GM18507 (cell line): Measurements from ENCODE around the gene HSPA1L.

Experiments
- DNase-seq: peaks from one replicate; pipeline ENCODE4 v3.0.0; 2011; ENCODE audit warnings: low read depth; ENCODE audit not compliant: insufficient read length; ENCODE audit errors: extremely low spot score
- FAIRE-seq: peaks from 2 replicates; lab custom pipeline; 2011; peaks lifted over from hg19 to GRCh38; lab: Jason Lieb, UNC

The HSPA1L gene

DNA sequence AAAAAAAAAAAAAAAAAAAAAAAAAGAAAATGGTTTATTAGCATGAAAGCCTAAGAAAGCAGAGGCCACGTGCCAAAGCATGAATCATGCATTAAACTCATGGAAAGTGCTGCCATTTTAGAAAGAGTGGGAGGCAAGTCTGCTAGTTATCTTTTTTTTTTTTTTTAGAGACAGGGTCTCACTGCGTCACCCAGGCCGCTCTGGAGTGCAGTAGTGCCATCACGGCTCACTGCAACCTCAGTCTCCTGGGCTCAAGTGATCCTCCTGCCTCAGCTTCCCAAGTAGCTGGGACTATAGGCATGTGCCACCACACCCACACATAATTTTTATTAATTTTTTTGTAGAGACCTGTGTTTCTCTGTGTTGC is 43.1 kb downstream of the HSPA1L start:
- FAIRE-seq (no peak), DNase-seq (no peak)

GRCh38 chr6:31770860-31771259 is 44.2 kb downstream of the HSPA1L start:
- FAIRE-seq (no peak), DNase-seq (no peak)

DNA sequence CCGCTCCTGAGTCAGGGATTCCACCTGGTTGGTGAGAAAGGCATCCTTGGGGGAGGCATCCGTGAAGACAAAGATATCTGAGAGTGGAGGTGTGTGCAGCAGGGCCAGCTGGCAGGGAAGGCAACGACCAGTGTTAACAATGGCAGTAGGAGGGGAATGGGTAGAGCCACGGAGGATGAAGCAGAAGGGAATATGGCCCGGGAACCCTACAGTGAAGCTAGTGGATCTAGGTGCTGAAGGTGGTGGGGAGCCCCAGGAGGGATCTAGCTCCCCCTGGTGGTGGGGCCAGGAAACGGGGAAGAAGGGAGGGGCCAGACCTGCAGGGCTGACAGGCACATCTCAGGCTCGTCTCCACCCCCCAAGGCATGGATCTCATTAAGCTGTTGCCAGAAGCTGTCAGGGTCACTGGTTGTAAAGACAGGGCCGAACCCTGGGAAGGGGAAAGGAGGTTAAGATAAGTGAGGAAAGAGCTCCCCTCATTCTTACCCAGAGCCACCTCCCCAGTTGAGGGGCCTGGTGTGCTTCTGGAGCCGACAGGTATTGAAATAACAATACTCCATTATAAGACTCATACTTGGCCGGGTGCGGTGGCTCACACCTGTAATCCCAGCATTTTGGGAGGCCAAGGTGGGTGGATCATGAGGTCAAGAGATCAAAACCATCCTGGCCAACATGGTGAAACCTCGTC is 45.3 kb downstream of the HSPA1L start:
- FAIRE-seq (peak; percentile 74), DNase-seq (peak; percentile 80)

- FAIRE-seq (no peak), DNase-seq (no peak)
Observed at GRCh38 chr6:31768363-31769257, 46.5 kb downstream of the HSPA1L start.

DNA sequence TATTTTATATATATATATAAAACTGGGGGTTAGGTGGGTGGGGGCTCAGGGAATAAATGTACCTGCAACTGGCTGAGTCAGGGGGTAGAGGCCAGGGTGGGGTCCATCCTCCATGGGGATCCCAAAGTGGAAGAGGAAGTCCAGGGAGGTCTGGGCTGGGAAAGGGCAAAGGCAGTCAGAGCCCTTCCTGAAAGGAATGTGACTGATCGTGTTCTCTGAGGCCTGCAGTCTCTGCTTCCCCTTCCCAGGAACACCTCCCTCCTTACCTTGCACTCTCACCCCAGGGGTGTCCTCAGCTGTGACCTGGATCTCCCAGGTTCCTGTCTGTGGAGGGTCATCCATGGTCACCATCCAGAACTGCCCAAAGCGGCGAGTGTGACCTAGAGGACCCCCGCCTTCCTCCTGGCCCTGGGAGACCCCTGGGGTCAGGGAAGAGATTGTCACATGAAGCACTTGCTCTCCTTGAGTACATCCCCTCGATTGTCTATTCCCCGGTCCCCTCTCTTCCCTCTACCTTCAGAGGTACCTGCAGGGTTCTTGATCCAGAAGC is 47.9 kb downstream of the HSPA1L start:
- DNase-seq = no peak
- no peak for FAIRE-seq

DNA sequence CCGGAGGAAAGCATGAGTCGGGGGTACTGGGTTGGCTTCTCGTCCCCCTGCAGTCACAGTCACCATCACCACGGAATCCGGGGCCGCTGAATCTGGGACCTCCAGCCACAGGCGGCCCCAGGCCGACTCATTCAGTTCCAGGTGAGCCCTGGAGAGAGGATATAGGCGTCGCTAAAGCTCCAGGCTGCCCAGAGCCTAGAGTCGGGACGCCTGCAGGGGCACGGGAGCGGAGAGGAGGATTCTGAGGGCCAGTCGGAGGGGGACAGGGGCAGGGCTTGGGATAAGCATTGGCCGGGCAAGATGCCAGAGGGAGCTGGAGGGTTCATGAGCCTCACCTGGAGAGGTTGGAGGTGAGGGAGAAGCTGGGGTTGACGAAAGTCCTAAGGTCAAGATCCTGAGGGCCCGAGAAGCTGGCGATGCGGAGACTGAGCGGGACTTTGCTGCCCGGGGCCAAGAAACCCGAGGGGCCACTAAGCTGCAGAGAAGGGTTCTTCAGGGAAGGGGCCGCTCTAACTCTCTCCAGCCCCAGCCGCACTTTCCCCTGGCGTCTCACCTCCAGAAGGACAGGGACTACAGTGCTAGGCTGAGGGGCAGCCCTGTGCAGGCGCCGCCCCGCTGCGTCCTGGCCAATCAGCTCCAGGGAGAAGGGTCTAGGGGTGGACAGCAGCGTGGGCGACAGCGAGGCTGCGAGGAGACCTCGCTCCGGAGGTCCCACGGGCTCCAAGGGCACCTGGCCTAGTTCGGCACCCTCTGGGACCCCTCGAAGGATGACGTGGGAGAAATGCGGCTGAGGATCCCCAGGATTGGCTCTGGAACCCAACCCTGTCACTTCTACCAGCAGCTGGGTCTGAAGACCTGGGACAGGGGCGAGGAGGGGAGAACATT is 48.9 kb downstream of the HSPA1L start:
- FAIRE-seq (no peak), DNase-seq (no peak)

DNA sequence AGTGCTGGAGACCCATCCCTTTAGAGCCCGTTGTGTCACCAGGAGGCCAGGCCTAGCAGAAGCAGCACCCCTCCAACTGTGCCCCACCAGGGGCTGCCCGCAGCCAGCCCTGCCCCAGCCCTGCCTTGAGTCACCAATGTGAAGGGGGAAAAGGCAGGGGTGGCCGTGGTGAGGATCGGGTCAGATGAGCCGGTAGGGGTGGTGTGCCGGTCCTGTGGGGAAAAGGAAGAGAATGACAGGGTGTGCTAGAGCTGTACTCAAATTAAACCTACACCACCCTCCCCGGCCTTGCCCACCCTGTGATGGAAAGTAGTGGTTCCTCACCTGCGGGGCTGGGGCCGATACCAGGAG is 49.5 kb downstream of the HSPA1L start:
- FAIRE-seq (no peak), DNase-seq (no peak)

DNA sequence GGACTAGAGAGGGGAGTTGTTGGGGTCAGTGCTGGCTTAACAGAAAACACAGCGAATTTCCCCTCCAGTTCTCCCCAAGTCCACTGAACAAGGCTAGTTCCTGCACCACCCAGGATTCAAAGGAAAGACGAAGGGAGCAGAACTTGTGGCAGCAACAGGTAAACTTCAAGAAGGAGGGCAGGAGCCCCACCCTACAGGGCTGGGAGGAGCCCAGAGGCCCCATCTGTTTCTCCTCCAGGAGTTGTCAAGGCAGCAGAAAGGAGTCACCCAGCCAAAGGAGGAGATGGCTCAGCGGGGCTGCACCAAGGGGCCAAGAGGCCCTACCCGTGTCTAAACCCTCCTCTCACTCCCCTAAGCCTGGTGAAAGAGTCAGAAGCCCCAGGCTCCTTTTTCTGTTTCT is 50.9 kb downstream of the HSPA1L start:
- FAIRE-seq = no peak
- no peak for DNase-seq

DNA sequence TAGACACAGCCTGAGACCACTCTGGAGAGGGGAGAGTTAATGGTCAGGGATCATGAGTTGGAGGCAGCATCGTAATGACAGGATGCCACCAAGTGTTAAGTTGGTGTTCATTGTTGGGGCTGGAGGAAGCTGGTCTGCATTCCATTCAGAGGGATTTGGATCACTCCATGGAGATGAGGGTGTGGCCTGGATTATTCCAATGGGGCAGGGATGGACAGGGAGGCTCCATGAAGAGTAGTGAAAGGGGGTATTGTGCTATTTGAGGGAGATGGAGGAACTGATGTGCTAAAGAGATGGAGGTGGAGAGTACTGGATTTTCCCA is 51.5 kb downstream of the HSPA1L start:
- DNase-seq (no peak), FAIRE-seq (no peak)

- FAIRE-seq = no peak
- DNase-seq = no peak
Observed at GRCh38 chr6:31762878-31763618, 52.0 kb downstream of the HSPA1L start.

GRCh38 chr6:31762356-31762755 is 52.7 kb downstream of the HSPA1L start, which contains the start of gene SAPCD1:
SAPCD1 (plus strand) TSS chr6:31762656; CDS start chr6:31763055, 399 bp downstream.
- no peak for DNase-seq
- no peak for FAIRE-seq

GRCh38 chr6:31761343-31761742 is 53.7 kb downstream of the HSPA1L start:
- no peak for FAIRE-seq

DNA sequence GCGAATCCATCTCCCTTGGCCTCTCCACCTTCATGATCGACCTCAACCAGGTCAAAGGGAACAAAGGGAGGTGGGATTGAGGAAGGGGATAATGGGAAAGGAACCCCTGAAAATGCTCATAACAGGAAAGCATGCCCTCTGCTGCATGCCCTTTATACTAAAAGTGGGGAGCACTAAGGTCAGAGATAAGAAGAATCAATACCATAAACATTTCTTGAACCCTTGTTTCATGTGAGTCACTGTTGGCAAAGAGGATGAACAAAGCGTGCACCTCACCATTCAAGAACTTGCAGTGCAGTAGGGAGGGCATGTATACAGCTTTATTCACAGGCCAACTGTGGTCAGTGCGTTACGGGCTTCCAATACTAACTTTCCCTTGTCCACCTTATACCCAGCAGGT is 54.3 kb downstream of the HSPA1L start:
- no peak for FAIRE-seq
- no peak for DNase-seq

More at GRCh38 chr6:31761343-31761742, 53.7 kb downstream of the HSPA1L start:
- no peak for DNase-seq
